HG03060 (cell line): Measurements from ENCODE around the gene STK24.
A peak's percentile ranks its signal among the peaks of the same experiment; 100 is the strongest.
"Not testable (repeated sequence)": the region's sequence is repeated elsewhere in the genome, so short reads cannot be mapped to it uniquely, and the experiment has no call there.

Experiments used
- ATAC-seq: cut with Tn5 transposase; IDR thresholded peaks from one replicate; pipeline ENCODE4 v1.9.1; 2021; ENCODE audit warnings: low read depth, moderate number of reproducible peaks; ENCODE audit not compliant: unreplicated experiment

The STK24 gene

GRCh38 chr13:98584668-98585397, 7.9 kb upstream of the STK24 start:
- ATAC-seq: no peak

- no peak for ATAC-seq
Measured at GRCh38 chr13:98582947-98583346, 6.0 kb upstream of the STK24 start.

- no peak for ATAC-seq
Measured at GRCh38 chr13:98581971-98582702, 5.2 kb upstream of the STK24 start.

GRCh38 chr13:98581381-98581780, 4.5 kb upstream of the STK24 start:
- ATAC-seq: no peak

- ATAC-seq: no peak
Measured at GRCh38 chr13:98580420-98580819, 3.5 kb upstream of the STK24 start.

- ATAC-seq: no peak
Measured at GRCh38 chr13:98577836-98578285, 954 bp upstream of the STK24 start.

- no peak for ATAC-seq
Measured at GRCh38 chr13:98576200-98576945, 534 bp downstream of the STK24 start.

- no peak for ATAC-seq
Measured at GRCh38 chr13:98575904-98576199, 1.1 kb downstream of the STK24 start.

GRCh38 chr13:98575009-98575903, 1.7 kb downstream of the STK24 start:
- no peak for ATAC-seq

- no peak for ATAC-seq
Measured at GRCh38 chr13:98571955-98572662, 4.8 kb downstream of the STK24 start.

GRCh38 chr13:98570929-98571372, 6.0 kb downstream of the STK24 start:
- peak; percentile 86 for ATAC-seq

GRCh38 chr13:98569494-98570367, 7.2 kb downstream of the STK24 start:
- not testable (repeated sequence) for ATAC-seq

- ATAC-seq: no peak
Measured at GRCh38 chr13:98568918-98569317, 8.0 kb downstream of the STK24 start.

- no peak for ATAC-seq
Measured at GRCh38 chr13:98567140-98567539, 9.8 kb downstream of the STK24 start.

- ATAC-seq: no peak
Measured at GRCh38 chr13:98565726-98566565, 11.0 kb downstream of the STK24 start.

GRCh38 chr13:98564204-98564603, 12.7 kb downstream of the STK24 start:
- no peak for ATAC-seq

- no peak for ATAC-seq
Measured at GRCh38 chr13:98563071-98563470, 13.8 kb downstream of the STK24 start.

GRCh38 chr13:98559169-98559568, 17.7 kb downstream of the STK24 start:
- no peak for ATAC-seq
